DMS153 treated with DMSO at 0.1 percent for 48 hours (cell line): ENCODE measurements around the gene G6PC1.
A peak's percentile ranks its signal among the peaks of the same experiment; 100 is the strongest.

Experiments used
- DNase-seq: peaks from one replicate; lab custom pipeline; 2025; ENCODE audit not compliant: unreplicated experiment; lab: John Stamatoyannopoulos, UW

G6PC1 gene

DNA sequence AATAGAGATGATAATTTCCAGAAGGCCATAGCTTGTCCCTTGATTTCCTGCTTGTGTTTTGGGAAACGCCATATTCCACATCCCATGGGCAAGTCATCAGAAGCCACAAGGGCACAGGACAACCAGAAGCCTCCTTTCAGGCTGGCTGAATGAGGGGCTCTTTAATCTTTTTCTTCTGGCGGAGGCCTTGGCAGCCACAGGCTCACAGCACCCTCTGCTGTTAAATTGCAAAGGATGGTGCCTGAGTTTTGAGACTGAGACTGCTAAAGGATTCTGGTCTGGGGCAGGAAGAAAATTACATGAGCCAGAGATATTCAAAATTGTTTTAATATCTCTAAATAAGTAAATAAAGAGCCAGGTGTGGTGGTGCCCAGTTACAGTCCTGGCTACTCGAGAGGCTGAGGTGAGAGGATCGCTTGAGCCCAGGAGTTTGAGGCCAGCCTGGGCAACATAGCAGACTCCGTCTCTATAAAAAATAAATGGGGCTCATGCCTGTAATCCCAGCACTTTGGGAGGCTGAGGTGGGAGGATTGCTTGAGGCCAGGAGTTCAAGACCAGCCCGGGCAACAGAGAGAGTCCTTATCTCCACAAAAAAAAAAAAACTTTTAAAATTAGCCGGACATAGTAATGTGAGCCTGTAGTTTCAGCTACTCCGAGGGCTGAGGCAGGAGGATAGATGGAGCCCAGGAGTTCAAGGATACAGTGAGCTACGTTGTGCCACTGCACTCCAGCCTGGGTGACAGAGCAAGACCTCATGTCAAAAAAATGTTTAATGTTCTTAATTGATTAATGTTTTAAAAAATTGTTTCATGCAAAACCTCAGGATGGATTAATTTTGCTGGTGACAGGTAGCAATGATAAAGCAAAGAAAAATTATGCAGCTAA, 37.4 kb downstream of the G6PC1 start:
- peak; percentile 38 for DNase-seq

DNA sequence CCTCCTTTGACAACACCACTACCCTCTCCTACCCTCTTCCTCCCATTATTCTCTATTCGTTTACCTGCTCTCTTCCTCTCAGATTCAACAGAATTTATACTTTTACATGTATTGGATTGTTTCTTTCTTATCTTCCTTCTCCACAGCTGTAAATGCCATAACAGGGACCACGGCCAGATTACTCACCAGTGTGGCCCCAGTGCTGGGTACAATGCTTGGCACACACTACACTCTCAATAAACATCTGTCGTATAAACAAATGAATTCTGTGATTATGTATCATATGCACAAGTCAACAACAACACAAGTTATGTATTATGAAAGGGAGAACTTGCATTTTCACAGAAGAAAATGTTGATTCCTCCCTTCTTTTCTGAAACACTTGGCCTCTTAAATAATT, 43.6 kb downstream of the G6PC1 start:
- no peak for DNase-seq

GRCh38 chr17:42946812-42947211, 46.2 kb downstream of the G6PC1 start:
- no peak for DNase-seq

- DNase-seq = no peak
Observed at GRCh38 chr17:42950044-42950783, 49.6 kb downstream of the G6PC1 start.
